ENCODE measurements around the gene AATK.
"Not testable (repeated sequence)": the region's sequence is repeated elsewhere in the genome, so short reads cannot be mapped to it uniquely, and the experiment has no call there.

The AATK gene

GRCh38 chr17:81090361-81091136 lies 75.5 kb downstream of the AATK start:
- DNase-seq: no peak

GRCh38 chr17:81086789-81087551 lies 79.1 kb downstream of the AATK start:
- DNase-seq: no peak

GRCh38 chr17:81085420-81085911 lies 80.6 kb downstream of the AATK start:
- no peak for DNase-seq

GRCh38 chr17:81084680-81085419 lies 81.2 kb downstream of the AATK start:
- DNase-seq: no peak

GRCh38 chr17:81083125-81083765 lies 82.8 kb downstream of the AATK start:
- no peak for DNase-seq

GRCh38 chr17:81082177-81083073 lies 83.6 kb downstream of the AATK start:
- no peak for DNase-seq

- DNase-seq: no peak
Observed at GRCh38 chr17:81081222-81082176, 84.5 kb downstream of the AATK start.

GRCh38 chr17:81080019-81080418 lies 86.0 kb downstream of the AATK start:
- no peak for DNase-seq

GRCh38 chr17:81078026-81078913 lies 87.8 kb downstream of the AATK start:
- not testable (repeated sequence) for DNase-seq

- no peak for DNase-seq
Observed at GRCh38 chr17:81076141-81076679, 89.8 kb downstream of the AATK start.

- DNase-seq: no peak
Observed at GRCh38 chr17:81075307-81075706, 90.7 kb downstream of the AATK start.

GRCh38 chr17:81074875-81075274 lies 91.1 kb downstream of the AATK start:
- no peak for DNase-seq

- no peak for DNase-seq
Observed at GRCh38 chr17:81073967-81074839, 91.8 kb downstream of the AATK start.

GRCh38 chr17:81071761-81072741 lies 94.0 kb downstream of the AATK start:
- no peak for DNase-seq

GRCh38 chr17:81070541-81071246 lies 95.3 kb downstream of the AATK start:
- no peak for DNase-seq

GRCh38 chr17:81069135-81069645 lies 96.8 kb downstream of the AATK start:
- DNase-seq: no peak
